Measurements from ENCODE around the gene HDAC4.

DNA sequence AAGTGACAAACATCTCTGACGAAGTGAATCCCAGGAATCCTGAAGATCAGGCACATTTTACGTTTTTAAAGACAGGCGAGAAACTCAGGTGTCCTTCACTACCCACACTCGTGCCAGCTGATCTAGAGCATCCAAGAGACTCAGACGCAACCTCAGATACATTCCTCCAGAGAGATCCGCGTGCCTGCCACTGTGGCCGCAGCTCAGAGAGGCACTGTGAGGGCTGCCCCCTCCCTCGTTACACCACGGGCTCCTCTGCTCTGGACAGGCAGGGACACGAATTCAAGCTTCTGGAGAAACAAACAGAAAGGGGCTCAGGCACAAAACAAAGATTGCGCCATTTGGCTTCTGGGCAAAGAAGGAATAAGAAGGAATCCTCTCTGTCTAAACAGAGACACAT, 268.0 kb downstream of the HDAC4 start:
- TF ChIP-seq SUZ12 (IDR thresholded peaks at IDR 0.05; ENCODE audit: extremely low read depth, insufficient read depth, insufficient read length) (no peak), YY1 (IDR thresholded peaks at IDR 0.05; ENCODE audit: insufficient read depth, insufficient read length) (no peak), ZNF274 (IDR thresholded peaks at IDR 0.05; ENCODE audit: low read depth, low read length) (no peak)
